Immature natural killer cell (primary cell): Measurements from ENCODE around the gene ZNF329. TPM values are rescaled to one million over a fixed set of nuclear protein-coding genes. Genes with fewer than 3 reads are reported as not detected.

ENCODE experiments used
- DNase-seq, 3 donors: peaks; one replicate each; pipeline ENCODE4 v3.0.0; 2022; ENCODE audit warnings: mixed read lengths in 1 of 3
- H3K27ac Mint-ChIP-seq, 6 donors: one replicate each; pipeline ENCODE4 v1.8.0; 2020; ENCODE audit warnings: mixed read lengths in 6 of 6, mild to moderate bottlenecking in 5 of 6, inconsistent platforms in 4 of 6, moderate library complexity in 3 of 6
- H3K27me3 Mint-ChIP-seq, 3 donors: one replicate each; pipeline ENCODE4 v1.8.0; 2020 to 2021; ENCODE audit warnings: low read depth in 3 of 3, mild to moderate bottlenecking in 3 of 3, mixed read lengths in 3 of 3, moderate library complexity in 3 of 3, inconsistent platforms in 1 of 3
- H3K36me3 Mint-ChIP-seq, 3 donors: one replicate each; pipeline ENCODE4 v1.8.0; 2020; ENCODE audit warnings: mixed read lengths in 3 of 3, inconsistent platforms in 2 of 3, mild to moderate bottlenecking in 2 of 3
- H3K4me1 Mint-ChIP-seq, 2 donors: one replicate each; pipeline ENCODE4 v1.8.0; 2020; ENCODE audit warnings: inconsistent platforms in 2 of 2, mild to moderate bottlenecking in 2 of 2, mixed read lengths in 2 of 2, moderate library complexity in 1 of 2
- H3K4me3 Mint-ChIP-seq, 5 donors: one replicate each; pipeline ENCODE4 v1.8.0; 2020; ENCODE audit warnings: mild to moderate bottlenecking in 5 of 5, mixed read lengths in 5 of 5, inconsistent platforms in 3 of 5, moderate library complexity in 3 of 5
- H3K9me3 Mint-ChIP-seq, 6 donors: one replicate each; pipeline ENCODE4 v1.8.0; 2020; ENCODE audit warnings: mild to moderate bottlenecking in 6 of 6, mixed read lengths in 6 of 6, inconsistent platforms in 4 of 6, moderate library complexity in 3 of 6
- polyA plus RNA-seq, 3 donors: library from polyadenylated mRNA; unstranded; fragments of 300-500 nt; fragmentation: Illumina TruSeq; gene quantifications; one replicate each; pipeline ENCODE4 v1.2.3, GENCODE V29; 2021

Gene ZNF329
- polyA plus RNA-seq, 3 donors from 2014 or later, result 4.0 to 11.5 (median 6.6) TPM

GRCh38 chr19:58097781-58098681 is 52.6 kb downstream of the ZNF329 start, which contains the start of gene ZSCAN18:
ZSCAN18 (minus strand) TSS chr19:58098231; CDS start chr19:58090267, 7,964 bp downstream.
- peaks cover 8 to 13% (median 12%) of the 10 kb centered on the region in 3 donors for H3K27me3 Mint-ChIP-seq
- H3K4me3 Mint-ChIP-seq, result peak within 1 kb of the TSS; percentile 89 to 97 (median 93)
- H3K4me1 Mint-ChIP-seq, result peaks cover 18 to 19% of the 10 kb centered on the region in 2 donors
- H3K36me3 Mint-ChIP-seq, result peaks cover 4 to 8% (median 5%) of the 10 kb centered on the region in 3 donors
- H3K27ac Mint-ChIP-seq, result peak within 1 kb of the TSS; percentile 99 to 100 (median 100)
- DNase-seq, result peak; percentile 97 to 100 (median 100)
- peaks cover 9 to 43% (median 18%) of the 10 kb centered on the region in 6 donors for H3K9me3 Mint-ChIP-seq

- H3K4me3 Mint-ChIP-seq, result peak overlapping the region; percentile 58 to 97 (median 90)
- peaks cover 8 to 13% (median 12%) of the 10 kb centered on the region in 3 donors for H3K27me3 Mint-ChIP-seq
- DNase-seq, result no peak
- H3K4me1 Mint-ChIP-seq, result peaks cover 18 to 19% of the 10 kb centered on the region in 2 donors
- H3K27ac Mint-ChIP-seq, result peak overlapping the region in 5 of 6 donors; percentile 85 to 100 (median 99)
- H3K9me3 Mint-ChIP-seq, result peaks cover 5 to 37% (median 16%) of the 10 kb centered on the region in 6 donors
- peaks cover 4 to 8% (median 5%) of the 10 kb centered on the region in 3 donors for H3K36me3 Mint-ChIP-seq
These were observed 53.2 kb downstream of the ZNF329 start for GRCh38 chr19:58097349-58097748.

GRCh38 chr19:58096884-58097283 is 53.7 kb downstream of the ZNF329 start:
- H3K9me3 Mint-ChIP-seq, result peaks cover 4 to 37% (median 14%) of the 10 kb centered on the region in 6 donors
- DNase-seq, result no peak
- H3K27ac Mint-ChIP-seq, result peak overlapping the region; percentile 18 to 100 (median 95)
- peaks cover 18 to 19% of the 10 kb centered on the region in 2 donors for H3K4me1 Mint-ChIP-seq
- H3K27me3 Mint-ChIP-seq, result peaks cover 8 to 13% (median 12%) of the 10 kb centered on the region in 3 donors
- H3K4me3 Mint-ChIP-seq, result peak overlapping the region; percentile 54 to 97 (median 72)
- H3K36me3 Mint-ChIP-seq, result peaks cover 4 to 9% (median 5%) of the 10 kb centered on the region in 3 donors

GRCh38 chr19:58095328-58095727 is 55.3 kb downstream of the ZNF329 start:
- Mint-ChIP-seq H3K27ac (no peak overlapping the region), H3K27me3 (peaks cover 8 to 13% (median 12%) of the 10 kb centered on the region in 3 donors), H3K36me3 (peaks cover 4 to 14% (median 5%) of the 10 kb centered on the region in 3 donors), H3K4me1 (peaks cover 18 to 19% of the 10 kb centered on the region in 2 donors), H3K9me3 (peaks cover 4 to 38% (median 10%) of the 10 kb centered on the region in 6 donors), H3K4me3 (no peak overlapping the region)
- no peak for DNase-seq

GRCh38 chr19:58093071-58093470 is 57.5 kb downstream of the ZNF329 start:
- peaks cover 3 to 7% (median 6%) of the 10 kb centered on the region in 3 donors for H3K27me3 Mint-ChIP-seq
- peak overlapping the region in 1 of 6 donors; percentile 36 for H3K27ac Mint-ChIP-seq
- peaks cover 9 to 12% of the 10 kb centered on the region in 2 donors for H3K4me1 Mint-ChIP-seq
- peaks cover 0 to 20% (median 5%) of the 10 kb centered on the region in 6 donors for H3K9me3 Mint-ChIP-seq
- peaks cover 4 to 8% (median 5%) of the 10 kb centered on the region in 3 donors for H3K36me3 Mint-ChIP-seq
- no peak for DNase-seq
- H3K4me3 Mint-ChIP-seq, result no peak overlapping the region

- H3K4me1 Mint-ChIP-seq, result peaks cover 1 to 2% of the 10 kb centered on the region in 2 donors
- no peak overlapping the region for H3K4me3 Mint-ChIP-seq
- DNase-seq, result no peak
- H3K36me3 Mint-ChIP-seq, result peaks cover 4 to 15% (median 5%) of the 10 kb centered on the region in 3 donors
- peaks cover 0 to 4% (median 0%) of the 10 kb centered on the region in 3 donors for H3K27me3 Mint-ChIP-seq
- peaks cover 0 to 20% (median 5%) of the 10 kb centered on the region in 6 donors for H3K9me3 Mint-ChIP-seq
- H3K27ac Mint-ChIP-seq, result peak overlapping the region in 3 of 6 donors; percentile 34 to 67 (median 59)
These were observed 59.2 kb downstream of the ZNF329 start for GRCh38 chr19:58091251-58091995.

- H3K4me3 Mint-ChIP-seq, result no peak overlapping the region
- no peaks in the 10 kb centered on the region for H3K27me3 Mint-ChIP-seq
- H3K9me3 Mint-ChIP-seq, result peaks cover 0 to 18% (median 4%) of the 10 kb centered on the region in 6 donors
- H3K4me1 Mint-ChIP-seq, result no peaks in the 10 kb centered on the region
- DNase-seq, result no peak
- no peak overlapping the region for H3K27ac Mint-ChIP-seq
- peaks cover 4 to 16% (median 5%) of the 10 kb centered on the region in 3 donors for H3K36me3 Mint-ChIP-seq
These were observed 60.7 kb downstream of the ZNF329 start for GRCh38 chr19:58089846-58090245.

- Mint-ChIP-seq H3K9me3 (peaks cover 3 to 23% (median 8%) of the 10 kb centered on the region in 6 donors), H3K4me1 (no peaks in the 10 kb centered on the region), H3K27ac (no peak overlapping the region), H3K27me3 (no peaks in the 10 kb centered on the region), H3K36me3 (peaks cover 8 to 22% (median 9%) of the 10 kb centered on the region in 3 donors), H3K4me3 (no peak overlapping the region)
- no peak for DNase-seq
These were observed 62.0 kb downstream of the ZNF329 start for GRCh38 chr19:58088521-58089052.

- no peak for DNase-seq
- Mint-ChIP-seq H3K4me3 (no peak overlapping the region), H3K4me1 (no peaks in the 10 kb centered on the region), H3K27me3 (peaks cover 0 to 3% (median 0%) of the 10 kb centered on the region in 3 donors), H3K9me3 (peaks cover 5 to 29% (median 19%) of the 10 kb centered on the region in 6 donors), H3K27ac (no peak overlapping the region), H3K36me3 (peaks cover 4 to 22% (median 8%) of the 10 kb centered on the region in 3 donors)
These were observed 63.5 kb downstream of the ZNF329 start for GRCh38 chr19:58086825-58087710.

GRCh38 chr19:58085348-58085875 is 65.2 kb downstream of the ZNF329 start:
- Mint-ChIP-seq H3K27ac (no peak overlapping the region), H3K36me3 (peaks cover 4 to 23% (median 16%) of the 10 kb centered on the region in 3 donors), H3K9me3 (peaks cover 17 to 43% (median 35%) of the 10 kb centered on the region in 6 donors), H3K4me3 (no peak overlapping the region), H3K4me1 (no peaks in the 10 kb centered on the region), H3K27me3 (peaks cover 0 to 3% (median 0%) of the 10 kb centered on the region in 3 donors)
- DNase-seq, result no peak

- no peak for DNase-seq
- Mint-ChIP-seq H3K4me1 (no peaks in the 10 kb centered on the region), H3K4me3 (no peak overlapping the region), H3K36me3 (peaks cover 4 to 28% (median 16%) of the 10 kb centered on the region in 3 donors), H3K27ac (no peak overlapping the region), H3K27me3 (peaks cover 0 to 4% (median 3%) of the 10 kb centered on the region in 3 donors), H3K9me3 (peaks cover 22 to 46% (median 41%) of the 10 kb centered on the region in 6 donors)
These were observed 65.8 kb downstream of the ZNF329 start for GRCh38 chr19:58084596-58085347.
